GM19467 (cell line): ENCODE results near the gene TFF2.

Experiments used
- ATAC-seq: cut with Tn5 transposase; IDR thresholded peaks from one replicate; pipeline ENCODE4 v1.9.1; 2021; ENCODE audit warnings: mild to moderate bottlenecking, moderate library complexity; ENCODE audit not compliant: unreplicated experiment

TFF2 gene, protein sequence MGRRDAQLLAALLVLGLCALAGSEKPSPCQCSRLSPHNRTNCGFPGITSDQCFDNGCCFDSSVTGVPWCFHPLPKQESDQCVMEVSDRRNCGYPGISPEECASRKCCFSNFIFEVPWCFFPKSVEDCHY

DNA sequence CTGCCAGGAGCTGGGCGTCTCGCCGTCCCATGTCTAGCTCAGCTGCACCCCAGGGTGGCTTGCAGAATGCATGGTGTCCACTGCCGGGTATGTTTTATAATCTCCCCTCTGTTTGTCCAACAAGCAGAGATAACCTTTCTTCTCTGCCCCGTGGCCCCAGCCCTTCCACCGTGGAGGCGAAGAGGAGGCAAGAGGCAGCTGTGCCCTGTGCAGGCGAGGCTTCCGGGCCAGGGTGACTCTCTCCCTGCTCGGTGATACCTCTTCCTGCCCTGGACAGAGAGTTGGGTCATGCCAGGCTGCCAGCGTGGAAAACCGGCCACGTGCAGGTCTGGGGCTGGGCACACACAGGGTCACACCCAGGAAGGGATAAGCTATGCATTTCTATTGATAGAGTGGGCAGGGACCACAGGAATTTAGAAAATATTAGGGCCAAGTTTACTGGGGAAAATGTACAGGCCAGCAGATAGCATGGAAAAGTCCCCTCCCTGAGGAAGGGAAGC, at the start of gene TFF2:
TFF2 (minus strand) TSS at position 68 of the 500 bp plus-strand sequence; CDS start at position 31, 37 bp downstream.
- no peak for ATAC-seq

DNA sequence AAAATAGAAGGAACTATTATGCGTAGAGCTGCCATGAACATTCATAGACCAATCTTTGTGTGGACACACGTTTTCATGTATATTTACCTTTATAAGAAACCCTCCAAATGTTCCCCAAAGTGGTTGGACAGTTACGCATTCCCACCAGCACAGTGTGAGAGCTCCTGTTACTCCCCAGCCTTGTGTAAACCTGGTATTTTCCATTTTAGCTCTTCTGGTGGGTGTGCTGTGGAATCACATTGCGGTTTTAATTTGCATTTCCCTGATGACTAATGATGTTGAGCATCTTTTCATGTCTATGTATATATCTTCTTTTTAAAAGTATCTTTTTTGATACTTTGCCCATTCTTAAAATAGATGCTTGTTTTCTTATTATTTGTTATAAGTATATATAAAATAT, 49.7 kb upstream of the TFF2 start:
- ATAC-seq = no peak

DNA sequence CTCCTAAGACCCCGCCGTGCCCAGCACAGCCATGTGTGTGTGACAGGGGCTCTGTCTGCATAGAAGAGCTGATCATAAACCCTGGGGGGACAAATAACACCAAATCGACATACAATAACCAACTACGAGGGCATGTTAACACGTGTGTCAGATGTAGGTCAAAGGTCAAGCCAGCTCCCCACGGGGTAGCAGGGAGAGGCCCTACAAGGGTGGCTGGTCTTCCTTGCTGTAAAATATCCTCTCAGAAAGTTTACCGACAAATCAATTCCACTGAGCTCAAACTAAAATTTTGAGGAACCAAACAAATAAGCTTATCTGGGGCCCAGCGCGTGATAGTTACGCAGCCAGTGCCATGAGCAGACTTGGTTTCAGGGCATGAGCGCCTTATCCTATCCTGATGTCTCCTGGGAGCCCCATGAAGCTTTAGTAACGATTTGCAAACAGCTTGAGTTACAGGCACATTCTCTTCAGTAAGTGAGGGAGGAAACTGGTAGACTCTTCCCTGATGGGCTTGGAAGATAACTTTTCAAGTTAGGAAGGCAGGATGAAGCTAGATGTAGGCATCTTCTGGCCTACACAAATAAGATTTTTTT, 47.7 kb upstream of the TFF2 start:
- no peak for ATAC-seq

DNA sequence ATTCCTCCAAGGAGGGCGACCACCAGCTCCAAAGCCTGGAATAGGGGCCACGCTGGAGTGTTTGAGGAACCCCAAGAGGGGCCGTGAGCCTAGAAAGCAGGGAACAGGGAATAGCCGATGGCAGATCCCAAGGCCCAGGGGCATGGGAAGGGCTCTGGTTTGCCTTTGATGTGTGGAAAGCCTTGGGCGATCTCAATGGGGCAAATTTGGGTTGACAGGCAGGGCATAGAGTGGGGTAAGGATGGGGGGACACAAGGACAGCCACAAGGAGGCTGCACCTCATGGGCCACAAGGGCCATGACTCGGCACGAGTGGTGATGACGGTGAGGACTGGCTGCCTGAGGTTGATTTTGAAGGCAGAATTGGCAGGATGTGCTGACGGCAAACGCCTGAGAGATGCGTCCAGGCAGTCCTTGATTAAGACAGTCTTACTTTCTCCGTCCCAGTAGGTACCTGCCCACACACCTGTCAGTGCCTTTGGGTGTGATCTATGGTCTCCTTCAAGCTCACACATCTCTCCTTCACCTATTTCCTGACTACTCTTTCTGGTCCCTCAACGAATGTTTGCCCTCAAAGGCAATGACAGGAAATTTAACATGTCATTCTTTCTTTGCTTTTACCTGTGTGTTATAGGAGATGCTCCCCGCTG, 47.1 kb upstream of the TFF2 start:
- ATAC-seq = no peak

DNA sequence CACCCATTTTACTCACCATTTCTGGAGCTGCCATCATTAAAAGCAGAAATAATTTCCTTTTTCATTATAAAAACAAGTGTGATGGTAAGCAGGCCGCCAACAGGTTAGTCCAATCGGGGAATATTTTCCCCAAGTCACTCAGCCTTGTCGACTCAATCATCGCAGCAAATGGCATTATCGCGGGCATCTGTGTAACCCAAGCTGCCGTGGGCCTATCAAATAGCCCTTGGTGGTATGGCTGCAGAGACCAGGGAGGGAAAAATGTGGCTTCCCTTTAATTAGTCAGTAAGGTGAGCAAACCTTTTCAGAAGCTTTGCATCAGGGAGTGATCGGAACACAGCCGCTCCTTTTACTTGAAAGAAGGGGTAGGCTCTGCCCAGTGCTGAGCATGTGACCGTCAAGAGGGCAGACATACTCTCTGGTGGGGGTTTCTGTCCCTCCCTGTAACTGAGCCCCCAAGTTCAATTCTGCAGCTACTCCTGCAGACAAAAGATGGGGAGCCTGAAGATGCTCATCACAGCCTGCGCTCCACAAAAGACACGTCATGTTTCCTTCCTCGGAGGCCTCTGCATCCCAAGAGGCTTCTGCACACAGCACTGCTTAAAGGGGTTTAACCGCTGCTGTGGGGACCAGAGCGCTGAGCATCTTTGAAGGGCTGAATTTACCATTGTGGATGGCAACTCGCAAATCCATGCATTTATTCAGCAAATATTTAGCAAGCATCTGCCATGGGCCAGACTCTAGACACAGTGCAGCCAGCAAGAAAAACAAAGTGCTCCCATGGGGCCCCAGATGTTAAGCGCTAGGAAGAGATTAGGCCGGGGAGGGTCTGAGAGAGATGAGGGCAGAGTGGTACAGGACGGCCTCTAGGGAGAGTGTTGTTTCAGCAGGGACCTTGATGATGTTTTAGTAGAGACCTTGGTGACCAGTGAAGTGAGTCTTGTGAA, 46.3 kb upstream of the TFF2 start:
- ATAC-seq = no peak

DNA sequence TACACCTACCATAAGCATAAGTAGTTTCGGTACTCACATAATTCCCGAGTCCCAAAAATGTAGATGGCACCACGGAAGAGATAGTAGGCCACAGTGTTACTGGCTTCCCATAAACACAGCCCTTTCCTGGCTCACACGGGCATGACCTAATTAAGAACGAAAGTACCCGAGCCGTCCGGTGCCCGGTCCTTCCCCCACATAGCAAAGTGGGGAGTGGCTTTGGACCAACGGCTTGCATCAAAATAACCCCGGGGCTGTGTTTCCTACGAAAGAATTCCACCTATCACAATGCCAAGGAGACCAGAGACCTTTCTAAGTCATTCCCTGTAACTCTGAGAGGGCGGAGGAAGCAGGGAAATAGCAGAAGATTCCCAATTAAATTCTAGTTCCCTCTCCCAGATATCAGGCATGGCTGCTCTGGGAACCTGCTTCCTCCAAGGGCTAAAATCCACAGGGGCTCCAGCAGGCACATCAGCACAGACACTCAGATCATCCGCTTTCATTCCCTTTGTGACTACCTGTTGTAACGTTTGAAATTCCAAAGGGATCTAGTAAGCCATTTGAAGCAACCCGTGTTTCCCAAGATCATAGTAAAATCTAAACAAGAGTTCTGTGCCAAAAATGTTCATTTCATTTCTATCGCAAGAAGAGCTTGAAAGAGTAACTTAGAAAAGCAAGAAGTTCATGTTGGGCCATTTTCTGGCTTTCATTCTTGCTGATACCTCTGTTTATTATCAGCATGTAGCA, 45.3 kb upstream of the TFF2 start, which contains the start of gene TMPRSS3:
TMPRSS3 (minus strand) TSS at position 148 of the 747 bp plus-strand sequence. CDS start 635 bp downstream, outside the sequence.
- ATAC-seq = no peak

DNA sequence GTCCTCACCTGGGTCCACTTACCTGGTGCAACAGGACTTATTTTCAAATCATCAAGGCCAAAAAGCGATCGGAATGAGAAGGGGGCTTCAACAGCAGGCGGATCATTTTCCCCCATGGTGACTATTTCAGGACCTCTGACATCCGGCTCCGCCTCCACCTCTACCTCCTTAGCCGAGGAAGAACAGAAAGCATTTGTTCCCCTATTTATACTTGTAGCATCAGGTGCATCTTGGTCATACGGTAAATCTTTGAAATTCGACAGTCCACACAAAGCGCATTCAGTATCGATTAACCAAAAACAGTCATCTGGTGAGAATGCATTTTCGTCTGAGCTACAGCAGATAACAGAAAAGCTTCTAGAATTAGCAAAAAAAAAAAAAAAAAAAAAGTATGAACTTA, 44.5 kb upstream of the TFF2 start:
- ATAC-seq = no peak

DNA sequence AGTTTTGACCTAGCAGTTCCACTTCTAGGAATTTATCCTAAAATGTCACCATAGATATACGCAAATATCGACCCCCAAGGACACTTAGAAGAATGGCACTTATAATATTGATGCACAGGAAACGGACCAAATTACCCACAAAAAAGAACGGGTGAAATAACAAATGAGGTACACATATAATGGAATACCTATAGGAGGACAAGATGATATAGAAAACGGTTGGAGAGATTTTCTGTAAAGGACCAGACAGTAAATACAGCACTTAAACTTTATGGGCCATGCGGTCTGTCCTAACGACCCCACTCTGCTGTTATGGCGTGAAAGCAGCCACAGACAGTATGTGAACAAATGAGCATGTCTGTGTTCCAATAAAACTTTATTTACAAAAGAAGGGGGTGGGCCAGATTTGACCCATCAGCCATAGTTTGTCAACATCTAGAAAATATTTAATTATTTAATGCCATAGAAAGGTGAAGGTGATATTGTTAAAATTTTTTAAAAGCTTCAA, 42.7 kb upstream of the TFF2 start:
- no peak for ATAC-seq

DNA sequence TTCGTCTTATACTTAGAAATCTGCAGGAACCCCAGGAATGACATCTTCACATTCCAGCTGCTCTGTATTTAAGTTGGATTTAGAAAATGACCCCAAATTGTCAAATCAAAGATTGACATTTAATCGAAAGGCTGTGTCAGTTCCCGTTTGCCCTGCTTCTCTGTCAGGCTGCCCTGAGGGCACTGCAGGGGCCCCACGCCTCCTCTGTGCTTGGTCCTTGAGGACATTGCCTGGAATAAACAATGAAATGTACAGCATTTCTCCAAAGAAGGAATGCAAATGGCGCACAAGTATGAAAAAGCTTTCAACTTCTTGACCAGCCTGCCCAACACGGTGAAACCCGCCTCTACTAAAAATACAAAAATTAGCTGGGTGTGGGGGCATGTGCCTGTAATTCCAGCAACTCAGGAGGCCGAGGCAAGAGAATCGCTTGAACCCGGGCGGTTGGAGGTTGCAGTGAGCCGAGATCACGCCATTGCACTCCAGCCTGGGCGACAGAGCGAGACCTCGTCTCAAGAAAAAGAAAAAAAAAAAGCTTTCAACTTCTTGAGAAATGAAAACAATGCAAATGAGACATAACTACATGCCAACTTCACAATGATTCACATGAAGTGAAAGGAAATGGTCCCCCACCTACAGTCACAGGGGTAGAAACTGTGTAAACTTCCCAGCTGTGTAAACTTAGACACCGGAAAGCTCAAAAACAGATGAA, 42.1 kb upstream of the TFF2 start:
- no peak for ATAC-seq

DNA sequence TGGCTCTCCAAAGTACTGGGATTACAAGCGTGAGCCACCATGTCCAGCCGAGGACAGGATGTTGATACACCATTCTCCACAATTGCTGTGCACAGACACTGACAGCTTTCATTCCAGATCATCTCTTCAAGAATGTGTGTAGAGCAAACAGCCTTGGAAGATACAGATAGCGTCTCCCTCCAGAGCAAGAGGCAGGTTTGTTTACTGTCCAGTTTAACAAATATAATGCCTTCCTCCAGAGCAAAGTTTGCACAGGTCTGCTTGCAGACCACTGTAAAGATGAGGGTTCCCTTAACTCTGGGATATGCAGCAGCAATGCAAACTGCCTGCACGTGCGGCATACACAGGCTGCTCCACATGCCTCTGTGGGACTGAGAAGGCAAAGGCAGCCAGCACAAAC, 40.5 kb upstream of the TFF2 start:
- no peak for ATAC-seq

DNA sequence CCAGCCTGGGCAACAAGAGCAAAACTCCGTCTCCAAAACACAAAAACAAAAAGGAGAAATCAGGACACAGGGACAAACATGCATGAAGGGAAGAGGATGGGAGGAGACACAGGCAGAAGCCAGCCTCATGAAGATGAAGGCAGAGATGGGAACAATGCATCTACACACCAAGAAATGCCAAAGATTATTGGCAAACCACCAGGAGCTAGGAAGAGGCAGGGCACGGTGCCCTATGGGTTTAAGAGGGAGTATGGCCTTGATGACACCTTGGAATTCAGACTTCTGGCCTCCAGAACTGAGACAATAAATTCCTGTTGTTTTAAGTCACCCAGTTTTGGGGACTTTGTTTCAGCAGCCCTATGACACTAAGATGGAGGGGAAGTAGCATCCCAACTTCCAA, 39.9 kb upstream of the TFF2 start:
- no peak for ATAC-seq

DNA sequence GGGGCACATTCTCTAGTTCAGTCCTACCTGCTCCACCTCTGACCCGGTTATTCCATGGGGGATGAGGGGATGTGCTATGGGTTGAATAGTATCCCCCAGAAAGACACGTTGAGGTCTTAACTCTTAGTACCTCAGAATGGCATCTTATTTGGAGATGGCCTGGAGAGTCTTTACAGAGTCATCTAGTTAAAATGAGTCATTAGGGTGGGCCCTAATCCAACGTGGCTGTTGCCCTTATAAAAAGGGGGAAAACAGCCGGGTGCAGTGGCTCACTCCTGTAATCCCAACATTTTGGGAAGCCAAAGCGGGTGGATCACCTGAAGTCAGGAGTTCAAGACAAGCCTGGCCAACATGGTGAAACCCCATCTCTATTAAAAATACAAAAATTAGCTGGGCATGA, 39.4 kb upstream of the TFF2 start:
- ATAC-seq = no peak

DNA sequence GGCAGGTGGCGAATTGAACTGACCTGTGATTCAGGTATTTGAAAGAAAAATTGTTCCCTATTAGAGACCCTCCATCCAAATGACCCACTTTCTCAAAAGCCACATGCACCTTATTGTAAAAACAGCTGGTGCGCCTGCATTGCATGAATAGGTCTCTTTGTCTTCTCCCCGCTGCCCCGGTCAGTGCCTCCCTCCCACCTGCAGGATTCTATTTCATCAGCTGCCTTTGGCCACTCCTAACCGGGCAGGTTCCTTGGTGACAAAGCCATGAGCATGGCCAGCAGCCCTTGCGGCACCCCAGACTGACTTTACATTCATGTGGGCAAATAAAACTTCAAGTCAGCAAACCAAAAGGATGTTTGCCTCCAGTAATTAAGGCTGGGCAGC, 38.6 kb upstream of the TFF2 start:
- no peak for ATAC-seq

DNA sequence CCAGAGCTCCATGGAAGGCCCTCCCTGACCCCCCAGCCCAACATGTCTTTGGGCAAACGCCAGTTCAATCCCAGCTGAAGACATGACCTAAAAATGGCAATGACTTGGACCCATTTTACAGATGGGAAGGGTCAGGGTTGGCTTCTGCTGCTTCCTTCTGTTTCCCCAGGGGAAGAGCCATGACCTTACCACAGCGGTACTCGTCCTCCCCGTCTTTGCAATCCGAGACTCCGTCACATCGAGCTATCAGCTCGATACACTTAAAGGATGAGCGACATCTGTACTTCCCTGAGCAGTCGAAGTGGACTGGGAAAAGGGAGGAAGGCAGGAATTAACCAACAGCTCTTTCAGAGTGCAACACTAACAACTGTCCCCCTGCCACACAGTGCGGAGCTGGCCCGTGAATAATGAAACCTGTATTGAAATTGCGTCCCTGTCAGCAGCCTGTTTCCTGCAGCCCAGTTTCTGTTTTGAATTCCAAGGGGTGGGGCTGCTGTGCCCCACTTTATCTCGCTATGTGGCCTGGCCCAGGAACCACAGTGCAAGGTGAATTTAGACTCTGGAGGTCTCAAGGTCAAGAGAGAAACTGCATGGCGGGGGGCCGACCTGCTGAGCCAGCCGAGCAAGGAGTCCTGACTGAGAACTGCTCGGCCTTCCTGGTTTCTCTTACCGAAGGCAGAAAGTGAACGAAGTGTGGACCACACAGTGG, 38.1 kb upstream of the TFF2 start:
- no peak for ATAC-seq

DNA sequence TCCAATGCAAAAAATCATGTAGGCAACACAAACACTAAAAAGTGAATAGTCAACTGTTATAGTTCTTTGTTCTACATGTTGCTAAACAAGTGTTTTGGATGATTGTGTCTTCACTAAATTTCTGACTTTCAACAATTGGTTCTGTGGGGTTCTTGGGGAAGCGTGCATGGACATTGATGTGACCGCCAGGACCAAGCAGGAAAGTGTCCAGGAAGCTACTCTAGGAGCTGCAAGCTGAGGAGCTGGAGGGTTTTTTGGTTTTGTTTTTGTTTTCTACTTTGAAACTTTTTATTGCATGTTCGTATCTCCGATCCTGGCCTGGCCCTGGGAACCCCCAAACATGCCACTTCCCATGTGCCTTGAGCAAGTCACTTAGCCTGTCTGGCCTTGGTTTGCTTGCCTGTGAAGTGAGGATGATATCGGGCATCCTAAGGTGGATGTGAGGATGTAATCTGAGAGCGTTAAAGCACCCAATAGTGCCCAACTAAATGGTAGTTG, 37.1 kb upstream of the TFF2 start:
- ATAC-seq = no peak

DNA sequence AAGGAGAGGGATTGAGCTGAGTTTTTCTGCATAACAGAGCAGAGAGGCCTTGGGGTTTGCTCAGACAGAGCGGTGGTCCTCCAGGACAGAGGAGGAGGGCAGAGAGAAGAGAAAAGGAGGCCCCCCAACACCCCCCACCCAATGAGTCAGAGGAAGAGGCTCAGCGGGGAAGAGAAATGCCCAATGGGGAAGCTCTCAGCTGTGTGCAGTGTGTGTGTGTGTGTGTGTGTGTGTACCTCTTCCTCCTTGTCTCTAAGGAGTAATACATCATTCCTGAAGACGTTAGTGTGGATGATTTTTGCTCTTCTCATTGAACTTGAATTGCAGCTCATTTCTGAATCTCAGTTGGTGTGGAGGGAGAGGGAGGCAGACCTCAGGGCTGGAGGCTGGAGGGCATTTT, 36.4 kb upstream of the TFF2 start:
- no peak for ATAC-seq

DNA sequence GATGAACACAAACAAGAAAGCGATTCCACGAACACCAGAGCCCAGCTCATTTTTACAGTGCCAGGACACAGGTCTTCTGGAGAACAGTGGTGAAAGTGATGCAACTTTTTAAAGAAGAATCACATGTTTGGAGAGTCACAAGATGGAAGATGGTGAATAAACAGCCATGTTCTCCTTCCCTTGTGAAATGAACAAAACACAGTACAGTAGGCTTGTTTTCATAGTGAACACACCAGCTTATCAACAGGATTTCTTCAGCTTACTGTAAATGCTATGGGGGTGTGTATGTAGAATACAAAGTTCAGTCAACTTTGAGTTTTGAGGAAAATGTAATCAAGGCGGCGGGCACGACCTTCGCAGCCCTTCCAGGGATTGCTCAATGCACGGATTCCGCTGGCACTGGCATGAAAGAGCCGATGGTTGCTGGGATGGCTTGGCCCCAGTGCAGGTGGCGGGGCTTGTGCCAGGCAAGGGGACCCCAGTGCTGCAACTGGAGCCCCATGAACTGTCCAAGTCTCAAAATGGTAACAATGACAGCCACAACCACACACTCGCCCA, 35.3 kb upstream of the TFF2 start:
- no peak for ATAC-seq

DNA sequence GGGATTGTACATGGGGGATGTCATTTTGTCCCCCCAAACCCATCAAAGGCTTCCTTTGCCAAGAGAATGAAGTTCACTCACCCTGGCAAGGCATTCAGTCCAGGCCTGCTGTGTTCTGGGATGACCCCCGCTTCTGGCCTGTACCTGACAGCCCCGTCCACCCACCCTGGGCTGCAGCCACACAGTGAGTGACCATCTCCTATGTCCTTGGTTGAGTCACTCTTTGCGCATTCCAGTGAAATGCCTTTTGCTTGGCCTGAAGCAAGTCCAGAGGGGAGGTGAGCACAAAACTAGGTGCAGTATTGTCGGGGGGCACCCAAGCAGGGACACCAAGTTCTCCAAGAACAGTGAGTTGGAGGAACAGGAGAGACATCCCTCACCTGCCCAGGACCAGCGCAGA, 34.8 kb upstream of the TFF2 start:
- ATAC-seq = no peak

DNA sequence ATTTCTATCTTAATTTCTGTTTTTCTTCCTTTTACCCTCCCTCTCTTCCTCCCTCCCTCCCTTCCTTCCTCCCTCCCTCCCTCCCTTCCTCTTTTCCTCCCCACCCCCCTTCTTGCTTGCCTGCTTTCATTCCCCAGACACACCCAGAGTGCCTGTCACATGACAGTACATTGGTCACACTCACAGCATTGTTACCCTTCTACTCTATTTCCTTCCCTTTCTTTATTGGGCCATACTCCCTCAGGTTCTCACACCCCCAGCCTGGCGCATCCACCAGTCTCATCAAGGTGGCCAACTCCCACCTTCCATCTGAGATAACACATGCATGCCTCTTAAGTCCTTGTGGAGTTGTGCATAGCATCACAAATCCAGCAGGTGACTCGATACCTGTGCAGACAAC, 34.2 kb upstream of the TFF2 start:
- no peak for ATAC-seq
